Upper lobe of left lung (tissue), 4 donors: ENCODE measurements around the gene RPS14.

Experiments used
- CTCF ChIP-seq, 6 experiments: fragments of 450-650 bp in 4 of 6; fragments of 200-600 bp in 2 of 6; sonication (generic) in 2 of 6; IDR thresholded peaks; one replicate each; pipeline ENCODE4 v1.5.1; 2016 to 2019; ENCODE audit warnings: antibody characterized with exemption in 6 of 6
- EP300 ChIP-seq, 4 donors: sonication (generic); formaldehyde crosslinking; IDR thresholded peaks; one replicate each; pipeline ENCODE4 v1.5.1; 2017; ENCODE audit warnings: antibody characterized with exemption in 4 of 4, control low read depth in 2 of 4
- POLR2A ChIP-seq, 4 donors: fragments of 450-650 bp; IDR thresholded peaks; one replicate each; pipeline ENCODE4 v1.5.1; 2016 to 2017; ENCODE audit warnings: antibody characterized with exemption in 4 of 4, mild to moderate bottlenecking in 2 of 4

DNA sequence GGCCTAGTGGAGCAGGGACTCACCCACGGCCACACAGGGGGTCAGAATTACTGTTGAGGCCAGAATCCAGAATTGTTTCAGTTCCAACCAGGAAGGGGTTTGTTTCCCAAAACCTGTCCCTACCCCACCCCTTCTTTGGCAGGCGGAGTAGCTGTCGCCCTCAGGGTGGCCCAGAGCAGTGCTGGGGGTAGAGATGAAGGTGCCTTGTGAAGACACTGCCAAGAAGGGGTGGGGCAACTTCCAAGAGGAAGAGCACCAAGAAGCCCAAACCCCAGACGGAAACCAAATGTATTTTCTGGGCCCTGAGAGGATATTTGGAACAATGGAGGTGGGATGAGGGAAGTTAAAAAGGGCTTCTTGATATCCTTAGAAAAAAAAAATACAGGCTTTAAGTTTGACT, 47.0 kb upstream of the RPS14 start:
- TF ChIP-seq EP300 (IDR thresholded peaks at IDR 0.05) (no peak), POLR2A (IDR thresholded peaks at IDR 0.05) (no peak), CTCF (IDR thresholded peaks at IDR 0.05) (no peak)
